ENCODE results near the gene PGLYRP1. TPM values are rescaled to one million over a fixed set of nuclear protein-coding genes. Genes with fewer than 3 reads are reported as not detected.
A peak's percentile ranks its signal among the peaks of the same experiment; 100 is the strongest.

Gene PGLYRP1
- total RNA-seq, 2 experiments from 2014 or later: not detected

GRCh38 chr19:46049597-46049996 lies 26.7 kb upstream of the PGLYRP1 start:
- Histone ChIP-seq H2AFZ (ENCODE audit: low read length) (no peak overlapping the region), H3K4me1 (ENCODE audit: insufficient read depth, low read length, poor library complexity, severe bottlenecking) (no peaks in the 10 kb centered on the region), H3K36me3 (ENCODE audit: insufficient read depth, low read length) (no peaks in the 10 kb centered on the region), H3K27ac (ENCODE audit: low read depth, low read length, poor library complexity, severe bottlenecking) (no peak overlapping the region), H3K9me2 (ENCODE audit: insufficient read depth, low read length) (no peaks in the 10 kb centered on the region), H3K9me3 (ENCODE audit: low read length) (no peaks in the 10 kb centered on the region), H3K4me3 (ENCODE audit: low read depth, low read length, poor library complexity, severe bottlenecking) (no peak overlapping the region), H4K20me1 (ENCODE audit: insufficient read depth, low read length) (no peaks in the 10 kb centered on the region), H3K79me2 (ENCODE audit: insufficient read depth, low read depth, low read length) (no peaks in the 10 kb centered on the region), H3K4me2 (ENCODE audit: low read length) (no peak overlapping the region)
- ChIA-PET CTCF (ENCODE audit: unreplicated experiment) (no interaction called here), POLR2A (no interaction called here)
- peak; percentile 5 for DNase-seq (ENCODE audit: low spot score)
- TF ChIP-seq EZH2phosphoT487 (IDR thresholded peaks at IDR 0.05; ENCODE audit: borderline replicate concordance, low read depth, low read length) (no peak), CTCF (conservative IDR thresholded peaks at IDR 0.05; ENCODE audit: low read length) (peak; percentile 59)
- intact Hi-C loops (cut with micrococcal nuclease; ENCODE audit: unreplicated experiment): no loop called here
- BruUV-seq (replicated peaks): no TSS peak

- Histone ChIP-seq H3K9me2 (ENCODE audit: insufficient read depth, low read length) (no peaks in the 10 kb centered on the region), H3K79me2 (ENCODE audit: insufficient read depth, low read depth, low read length) (no peaks in the 10 kb centered on the region), H3K9me3 (ENCODE audit: low read length) (no peaks in the 10 kb centered on the region), H2AFZ (ENCODE audit: low read length) (no peak overlapping the region), H3K4me2 (ENCODE audit: low read length) (no peak overlapping the region), H3K4me3 (ENCODE audit: low read depth, low read length, poor library complexity, severe bottlenecking) (no peak overlapping the region), H3K4me1 (ENCODE audit: insufficient read depth, low read length, poor library complexity, severe bottlenecking) (no peaks in the 10 kb centered on the region), H3K27ac (ENCODE audit: low read depth, low read length, poor library complexity, severe bottlenecking) (no peak overlapping the region), H4K20me1 (ENCODE audit: insufficient read depth, low read length) (no peaks in the 10 kb centered on the region), H3K36me3 (ENCODE audit: insufficient read depth, low read length) (no peaks in the 10 kb centered on the region)
- DNase-seq (ENCODE audit: low spot score): no peak
- BruUV-seq (replicated peaks): no TSS peak
- no peak for TF ChIP-seq CTCF (conservative IDR thresholded peaks at IDR 0.05; ENCODE audit: low read length)
- no peak for TF ChIP-seq EZH2phosphoT487 (IDR thresholded peaks at IDR 0.05; ENCODE audit: borderline replicate concordance, low read depth, low read length)
- intact Hi-C loops (cut with micrococcal nuclease; ENCODE audit: unreplicated experiment): no loop called here
- ChIA-PET POLR2A (no interaction called here), CTCF (ENCODE audit: unreplicated experiment) (no interaction called here)
Observed at GRCh38 chr19:46043519-46043918, 20.7 kb upstream of the PGLYRP1 start.

GRCh38 chr19:46042252-46042883 lies 19.5 kb upstream of the PGLYRP1 start:
- H3K36me3 ChIP-seq (ENCODE audit: insufficient read depth, low read length): no peaks in the 10 kb centered on the region
- H4K20me1 ChIP-seq (ENCODE audit: insufficient read depth, low read length): no peaks in the 10 kb centered on the region
- intact Hi-C loops (cut with micrococcal nuclease; ENCODE audit: unreplicated experiment): no loop called here
- no peak overlapping the region for H3K4me3 ChIP-seq (ENCODE audit: low read depth, low read length, poor library complexity, severe bottlenecking)
- no peaks in the 10 kb centered on the region for H3K9me2 ChIP-seq (ENCODE audit: insufficient read depth, low read length)
- no peaks in the 10 kb centered on the region for H3K79me2 ChIP-seq (ENCODE audit: insufficient read depth, low read depth, low read length)
- ChIA-PET POLR2A (no interaction called here), CTCF (ENCODE audit: unreplicated experiment) (no interaction called here)
- no peaks in the 10 kb centered on the region for H3K9me3 ChIP-seq (ENCODE audit: low read length)
- no peak for DNase-seq (ENCODE audit: low spot score)
- H3K4me1 ChIP-seq (ENCODE audit: insufficient read depth, low read length, poor library complexity, severe bottlenecking): no peaks in the 10 kb centered on the region
- TF ChIP-seq EZH2phosphoT487 (IDR thresholded peaks at IDR 0.05; ENCODE audit: borderline replicate concordance, low read depth, low read length) (no peak), CTCF (conservative IDR thresholded peaks at IDR 0.05; ENCODE audit: low read length) (no peak)
- H3K4me2 ChIP-seq (ENCODE audit: low read length): no peak overlapping the region
- H2AFZ ChIP-seq (ENCODE audit: low read length): no peak overlapping the region
- no peak overlapping the region for H3K27ac ChIP-seq (ENCODE audit: low read depth, low read length, poor library complexity, severe bottlenecking)
- BruUV-seq (replicated peaks): no TSS peak
